K562 (cell line): ENCODE results near the gene MICU2. TPM values are rescaled to one million over a fixed set of nuclear protein-coding genes. Genes with fewer than 3 reads are reported as not detected.

Experiments used
- ATAC-seq: fragments of 200-7000 bp; cut with Tn5 transposase; 3 replicates; pipeline ENCODE4 v1.9.1; 2020; ENCODE audit warnings: moderate library complexity
- BruUV-seq: library from RNA; stranded (reverse); fragments of 400-500 nt; replicated peaks from 2 replicates; lab custom pipeline; 2021; lab: Mats Ljungman, UMichigan
- CTCF ChIA-PET: fragments of 300-600 bp; formaldehyde crosslinking; extraction: SDS; loops from one replicate; lab custom pipeline; 2021; ENCODE audit warnings: low intra/inter-chr PET ratio; lab: Yijun Ruan, JAX
- POLR2A ChIA-PET: fragments of 300-600, 350-650 bp; sonication (Branson Sonifier 250); formaldehyde crosslinking; extraction: SDS; loops from one replicate; lab custom pipeline; 2021; ENCODE audit warnings: antibody characterized with exemption, inconsistent platforms; lab: Yijun Ruan, JAX
- DNase-seq, 4 experiments: peaks; one replicate each; pipeline versions ENCODE4 v3.0.0 to v3.0.0-alpha.2; 2011 to 2018; ENCODE audit warnings: low spot score in 3 of 4, mixed read lengths in 3 of 4; ENCODE audit errors: extremely low read depth in 1 of 4
- FAIRE-seq: peaks from 2 replicates; lab custom pipeline; 2011; peaks lifted over from hg19 to GRCh38; lab: Jason Lieb, UNC
- H2AFZ ChIP-seq: 2 replicates; pipeline ENCODE4 v1.6.0; 2011; ENCODE audit warnings: low read depth, low read length, control low read depth, inconsistent platforms
- H3K27ac ChIP-seq: fragments of 200-600 bp; 3 replicates; pipeline ENCODE4 v1.8.0; 2011; ENCODE audit warnings: low read depth, mild to moderate bottlenecking, control low read depth, inconsistent platforms, low read length, moderate library complexity, mixed read lengths; ENCODE audit errors: extremely low read depth
- H3K27me3 ChIP-seq, 2 experiments: fragments of 300-600 bp in 1 of 2; 2 replicates in 1 of 2; 3 replicates in 1 of 2; pipeline versions ENCODE4 v1.6.0 to v1.8.0; 2011; ENCODE audit warnings: inconsistent platforms in 2 of 2, low read length in 2 of 2, mild to moderate bottlenecking in 1 of 2, mixed read lengths in 1 of 2, moderate library complexity in 1 of 2; ENCODE audit not compliant: control insufficient read depth in 2 of 2, insufficient read depth in 2 of 2
- H3K36me3 ChIP-seq: fragments of 300-600 bp; 3 replicates; pipeline ENCODE4 v1.8.0; 2011; ENCODE audit warnings: mild to moderate bottlenecking, low read length, inconsistent platforms; ENCODE audit not compliant: control insufficient read depth, insufficient read depth
- H3K4me1 ChIP-seq, 2 experiments: fragments of 200-600 bp in 1 of 2; replicated peaks in 1 of 2; 2 replicates in 1 of 2; 3 replicates in 1 of 2; pipeline versions ENCODE4 v1.5.1 to v1.8.0; 2011; ENCODE audit warnings: inconsistent platforms in 2 of 2, low read length in 2 of 2, mild to moderate bottlenecking in 1 of 2, mixed read lengths in 1 of 2, moderate library complexity in 1 of 2; ENCODE audit not compliant: control insufficient read depth in 2 of 2, insufficient read depth in 2 of 2
- H3K4me2 ChIP-seq: 2 replicates; pipeline ENCODE4 v1.6.1; 2011; ENCODE audit warnings: low read length, control low read depth, inconsistent platforms, mixed read lengths; ENCODE audit not compliant: insufficient read depth
- H3K4me3 ChIP-seq: fragments of 200-600 bp; sonication (generic), shearing (Covaris generic); 2 replicates; pipeline ENCODE4 v1.5.1; 2016; ENCODE audit warnings: control low read depth, inconsistent platforms
- H3K79me2 ChIP-seq: fragments of 200-600 bp; 3 replicates; pipeline ENCODE4 v1.8.0; 2011; ENCODE audit warnings: low read length, inconsistent platforms; ENCODE audit not compliant: control insufficient read depth, insufficient read depth
- H3K9ac ChIP-seq, 2 experiments: 2 replicates each; pipeline versions ENCODE4 v1.6.0 to v1.6.1; 2011; ENCODE audit warnings: low read depth in 2 of 2, low read length in 2 of 2, control low read depth in 1 of 2, inconsistent platforms in 1 of 2, mild to moderate bottlenecking in 1 of 2, mixed read lengths in 1 of 2; ENCODE audit not compliant: insufficient read depth in 1 of 2
- H3K9me1 ChIP-seq: one replicate; pipeline ENCODE4 v1.6.0; 2011; ENCODE audit warnings: inconsistent platforms, mild to moderate bottlenecking, low read length, moderate library complexity; ENCODE audit not compliant: control insufficient read depth, insufficient read depth
- H3K9me3 ChIP-seq: replicated peaks from 2 replicates; pipeline ENCODE4 v1.5.1; 2011; ENCODE audit warnings: low read depth, low read length, inconsistent platforms; ENCODE audit not compliant: control insufficient read depth, insufficient read depth
- H4K20me1 ChIP-seq: replicated peaks from 2 replicates; pipeline ENCODE4 v1.6.1; 2011; ENCODE audit warnings: low read length, inconsistent platforms, mixed read lengths; ENCODE audit not compliant: control insufficient read depth, insufficient read depth
- E2F8 ChIP-seq: fragments of 450-650 bp; IDR thresholded peaks from 2 replicates; pipeline ENCODE4 v1.7.1; 2018; ENCODE audit warnings: mild to moderate bottlenecking, low read depth; ENCODE audit not compliant: partially characterized antibody
- HMBOX1 ChIP-seq: sonication (generic); IDR thresholded peaks from 2 replicates; pipeline ENCODE4 v1.6.1; 2016
- NR1H2 ChIP-seq: sonication (generic); formaldehyde crosslinking; IDR thresholded peaks from 2 replicates; pipeline ENCODE4 v1.4.0; 2020; ENCODE audit warnings: mild to moderate bottlenecking, missing genetic modification reagents
- PTBP1 ChIP-seq: fragments of 200-400 bp; formaldehyde crosslinking; IDR thresholded peaks from 2 replicates; pipeline ENCODE4 v1.6.1; 2017; ENCODE audit warnings: low read depth, low read length
- ZNF3 ChIP-seq: fragments of 250-450 bp; sonication (Bioruptor Pico); IDR thresholded peaks from 2 replicates; pipeline ENCODE4 v1.5.0; 2021; ENCODE audit warnings: mild to moderate bottlenecking, moderate library complexity
- WGBS: fragments of 100-300 bp; shearing (Covaris generic); methylation state at CpG from one replicate; pipeline ENCODE4 v1.1.6; 2016; ENCODE audit warnings: low coverage, mixed read lengths; ENCODE audit not compliant: insufficient coverage; ENCODE audit errors: missing lambda C conversion rate; 5-methylcytosine and 5-hydroxymethylcytosine counted together
- in situ Hi-C: fragments of 300-500 bp; cut with MboI; formaldehyde crosslinking; loops from 4 replicates; pipeline ENCODE4 v1.15.0; 2018; ENCODE audit warnings: inconsistent platforms, mixed read lengths
- intact Hi-C: fragments of 100-400 bp; cut with micrococcal nuclease; formaldehyde crosslinking; loops from 2 replicates; pipeline ENCODE4 v1.14.2; 2022
- polyA plus RNA-seq, 8 experiments: library from polyadenylated mRNA; depleted of rRNA in 4 of 8; stranded (reverse) in 5 of 8; unstranded in 3 of 8; fragments of >200 nt; fragmentation: Nextera tagmentation in 2 of 8; fragmentation: Illumina TruSeq in 1 of 8; extraction: Ambion mirVana in 2 of 8; extraction: Trizol in 1 of 8; gene quantifications; 2 replicates each; pipeline versions ENCODE4 v1.2.1 to v1.2.3, GENCODE V29; 2011 to 2014; ENCODE audit warnings: inconsistent platforms in 1 of 8, missing spikeins in 1 of 8
- total RNA-seq, 7 experiments: library from RNA; depleted of rRNA in 6 of 7; stranded (reverse); fragments of >200 nt in 6 of 7; fragmentation: Illumina TruSeq in 2 of 7; extraction: Trizol in 2 of 7; gene quantifications; 2 replicates each; pipeline versions ENCODE4 v1.2.1 to v1.2.3, GENCODE V29; 2011 to 2021; ENCODE audit warnings: low replicate concordance in 1 of 7

Gene MICU2
- total and polyA plus RNA-seq, 9 of the 15 experiments (the other 6 are each of a cell fraction or from before 2014, with no cell fraction given): 9.1 to 41.8 (median 33.4) TPM

- no peak for FAIRE-seq
- Histone ChIP-seq H3K9me1 (no peaks in the 10 kb centered on the region), H3K27ac (no peak overlapping the region), H3K4me2 (no peak overlapping the region), H3K79me2 (no peaks in the 10 kb centered on the region), H3K36me3 (no peaks in the 10 kb centered on the region), H3K9ac (no peak overlapping the region), H3K9me3 (no peaks in the 10 kb centered on the region), H3K27me3 (no peaks in the 10 kb centered on the region), H3K4me1 (no peaks in the 10 kb centered on the region; a peak in 3 of 5 replicates), H4K20me1 (no peaks in the 10 kb centered on the region), H2AFZ (no peak overlapping the region), H3K4me3 (no peak overlapping the region)
- in situ Hi-C loops: no loop called here
- CTCF ChIA-PET: no interaction called here
- ATAC-seq: no peak
- DNase-seq: no peak
- no peak for TF ChIP-seq NR1H2 (CRISPR knock-in tag)
- no peak for TF ChIP-seq PTBP1
- no peak for TF ChIP-seq ZNF3 (CRISPR knock-in tag)
- TF ChIP-seq E2F8: no peak
- no peak for TF ChIP-seq HMBOX1
- intact Hi-C loops: no loop called here
- POLR2A ChIA-PET: no interaction called here
- no TSS peak for BruUV-seq
- 70% methylated on average over 10 of the region's 21 CpGs for WGBS
These were observed 7.4 kb upstream of the MICU2 start for GRCh38 chr13:21611385-21611784.
